ENCODE measurements around the gene TENM3. TPM values are rescaled to one million over a fixed set of nuclear protein-coding genes. Genes with fewer than 3 reads are reported as not detected.

TENM3 gene
- total RNA-seq, 1 donor from 2014 or later = 106 TPM

DNA sequence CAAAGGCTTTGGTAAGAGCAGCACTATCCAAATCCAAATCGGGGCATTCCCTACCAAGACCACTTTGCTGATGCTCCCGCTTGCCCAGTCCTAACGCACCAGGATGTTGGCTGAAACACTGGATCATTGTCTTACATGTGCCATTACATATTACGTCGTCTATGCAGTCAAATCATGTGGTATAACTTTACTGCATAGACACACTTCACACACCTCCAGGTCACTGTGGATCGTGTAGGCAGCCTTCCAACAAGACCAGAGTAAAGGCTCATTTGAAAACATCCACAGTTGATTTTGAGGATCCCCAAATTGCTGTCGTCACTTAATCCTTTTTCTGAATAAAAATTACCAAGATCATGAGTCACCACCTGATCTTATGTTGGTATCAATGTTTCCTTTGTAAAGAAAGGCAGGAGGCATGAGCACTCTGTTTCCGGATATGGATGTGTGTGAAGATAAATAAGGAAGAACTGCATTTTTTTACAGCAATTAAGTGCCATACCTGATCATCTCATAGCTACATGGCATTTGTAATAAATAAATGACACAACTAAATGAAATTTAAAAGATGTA is 18.5 kb downstream of the TENM3 start:
- Mint-ChIP-seq H3K9me3 (peaks cover 29% of the 10 kb centered on the region), H3K4me1 (peaks cover 7% of the 10 kb centered on the region), H3K36me3 (peaks cover 23% of the 10 kb centered on the region), H3K4me3 (no peak overlapping the region), H3K27ac (no peak overlapping the region), H3K27me3 (ENCODE audit: low read depth) (no peaks in the 10 kb centered on the region)
- DNase-seq (ENCODE audit: low spot score in 2 of 2, unreplicated experiment in 2 of 2) = no peak
- TF ChIP-seq, protein P1, sequence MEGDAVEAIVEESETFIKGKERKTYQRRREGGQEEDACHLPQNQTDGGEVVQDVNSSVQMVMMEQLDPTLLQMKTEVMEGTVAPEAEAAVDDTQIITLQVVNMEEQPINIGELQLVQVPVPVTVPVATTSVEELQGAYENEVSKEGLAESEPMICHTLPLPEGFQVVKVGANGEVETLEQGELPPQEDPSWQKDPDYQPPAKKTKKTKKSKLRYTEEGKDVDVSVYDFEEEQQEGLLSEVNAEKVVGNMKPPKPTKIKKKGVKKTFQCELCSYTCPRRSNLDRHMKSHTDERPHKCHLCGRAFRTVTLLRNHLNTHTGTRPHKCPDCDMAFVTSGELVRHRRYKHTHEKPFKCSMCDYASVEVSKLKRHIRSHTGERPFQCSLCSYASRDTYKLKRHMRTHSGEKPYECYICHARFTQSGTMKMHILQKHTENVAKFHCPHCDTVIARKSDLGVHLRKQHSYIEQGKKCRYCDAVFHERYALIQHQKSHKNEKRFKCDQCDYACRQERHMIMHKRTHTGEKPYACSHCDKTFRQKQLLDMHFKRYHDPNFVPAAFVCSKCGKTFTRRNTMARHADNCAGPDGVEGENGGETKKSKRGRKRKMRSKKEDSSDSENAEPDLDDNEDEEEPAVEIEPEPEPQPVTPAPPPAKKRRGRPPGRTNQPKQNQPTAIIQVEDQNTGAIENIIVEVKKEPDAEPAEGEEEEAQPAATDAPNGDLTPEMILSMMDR (IDR thresholded peaks at IDR 0.05; ENCODE audit: unreplicated experiment) = no peak

DNA sequence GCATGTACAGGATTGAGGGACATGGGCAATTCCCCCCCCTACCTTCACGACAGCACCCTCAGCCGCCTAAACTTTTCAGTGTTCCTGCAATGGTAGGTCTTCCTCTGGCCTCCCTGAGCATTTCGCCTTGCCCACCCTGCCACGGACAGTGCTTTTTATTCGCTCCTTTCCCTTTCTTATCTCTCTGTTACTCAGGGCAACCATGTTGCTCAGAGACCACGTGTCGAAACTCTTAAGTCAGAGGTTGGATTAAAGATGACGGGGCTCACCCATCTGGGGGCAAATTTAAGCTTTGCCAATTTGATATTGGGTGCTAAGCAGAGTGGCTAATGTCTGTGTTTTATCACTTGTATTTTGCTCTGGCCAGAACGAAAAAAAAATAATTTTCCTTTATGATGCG is 20.4 kb downstream of the TENM3 start:
- H3K4me3 Mint-ChIP-seq = no peak overlapping the region
- H3K36me3 Mint-ChIP-seq = peaks cover 26% of the 10 kb centered on the region
- TF ChIP-seq, protein P1 (IDR thresholded peaks at IDR 0.05; ENCODE audit: unreplicated experiment) = no peak
- peaks cover 12% of the 10 kb centered on the region for H3K4me1 Mint-ChIP-seq
- peaks cover 24% of the 10 kb centered on the region for H3K9me3 Mint-ChIP-seq
- peak overlapping the region; percentile 21 for H3K27ac Mint-ChIP-seq
- DNase-seq (ENCODE audit: low spot score in 2 of 2, unreplicated experiment in 2 of 2) = no peak
- no peaks in the 10 kb centered on the region for H3K27me3 Mint-ChIP-seq (ENCODE audit: low read depth)

DNA sequence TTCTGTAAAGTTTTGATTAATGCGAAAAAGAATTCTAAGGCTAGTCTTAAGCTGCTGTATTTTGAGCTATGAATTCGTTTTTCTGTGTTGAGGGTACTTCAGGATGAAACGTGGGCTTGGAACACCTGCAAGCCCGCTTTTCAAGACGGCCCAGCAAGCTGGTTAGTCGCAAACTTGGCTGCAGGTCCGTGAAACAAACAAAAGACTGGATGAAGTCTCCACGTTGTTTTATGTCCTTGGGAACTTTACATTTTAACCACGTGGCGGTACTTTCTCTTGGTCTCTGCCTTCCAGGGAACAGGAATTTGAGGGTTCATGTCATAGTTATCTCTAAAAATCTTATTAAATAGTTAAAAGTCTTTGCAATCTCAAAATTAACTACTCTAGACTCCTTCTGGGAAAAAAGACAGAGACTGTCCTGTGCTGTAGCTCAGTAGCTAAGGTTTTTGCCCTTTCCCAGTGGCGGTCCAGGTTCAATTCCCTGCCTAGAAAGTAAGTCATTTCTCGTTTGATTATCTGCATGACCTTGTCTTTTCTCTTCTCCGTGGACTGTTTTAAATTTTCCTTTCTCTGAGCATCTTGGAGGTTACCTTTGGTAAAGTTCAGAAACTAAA is 21.0 kb downstream of the TENM3 start:
- Mint-ChIP-seq H3K27ac (peak overlapping the region; percentile 21), H3K4me1 (peaks cover 16% of the 10 kb centered on the region)

DNA sequence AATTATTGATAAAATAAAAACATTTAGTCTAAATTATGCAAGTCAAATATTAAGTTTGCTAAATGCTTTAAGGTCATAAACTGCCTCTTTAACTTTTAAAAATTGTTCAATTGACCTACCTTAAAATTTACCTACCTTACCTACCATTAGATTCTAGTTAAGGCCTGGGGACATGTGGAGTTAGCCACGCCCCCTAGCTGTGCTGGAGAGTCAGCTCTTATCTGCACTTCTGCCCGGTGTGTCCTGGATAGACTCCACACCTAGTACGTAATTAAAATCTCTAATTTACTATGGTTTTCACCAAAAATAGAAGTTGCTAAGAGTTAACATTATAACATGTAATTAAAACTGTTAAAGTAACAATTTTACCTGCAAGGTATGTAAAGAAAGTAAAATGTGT is 22.7 kb downstream of the TENM3 start:
- Mint-ChIP-seq H3K4me1 (peaks cover 16% of the 10 kb centered on the region), H3K27me3 (ENCODE audit: low read depth) (no peaks in the 10 kb centered on the region), H3K27ac (no peak overlapping the region), H3K36me3 (peaks cover 29% of the 10 kb centered on the region), H3K9me3 (peaks cover 30% of the 10 kb centered on the region), H3K4me3 (no peak overlapping the region)
- DNase-seq (ENCODE audit: low spot score in 2 of 2, unreplicated experiment in 2 of 2) = no peak
- TF ChIP-seq, protein P1 (IDR thresholded peaks at IDR 0.05; ENCODE audit: unreplicated experiment) = no peak

More for the DNA sequence above, 21.0 kb downstream of the TENM3 start:
- Mint-ChIP-seq H3K27me3 (ENCODE audit: low read depth) (no peaks in the 10 kb centered on the region), H3K36me3 (peaks cover 31% of the 10 kb centered on the region), H3K9me3 (peaks cover 29% of the 10 kb centered on the region), H3K4me3 (no peak overlapping the region)
- TF ChIP-seq, protein P1 (IDR thresholded peaks at IDR 0.05; ENCODE audit: unreplicated experiment) = no peak
- no peak for DNase-seq (ENCODE audit: low spot score in 2 of 2, unreplicated experiment in 2 of 2)

DNA sequence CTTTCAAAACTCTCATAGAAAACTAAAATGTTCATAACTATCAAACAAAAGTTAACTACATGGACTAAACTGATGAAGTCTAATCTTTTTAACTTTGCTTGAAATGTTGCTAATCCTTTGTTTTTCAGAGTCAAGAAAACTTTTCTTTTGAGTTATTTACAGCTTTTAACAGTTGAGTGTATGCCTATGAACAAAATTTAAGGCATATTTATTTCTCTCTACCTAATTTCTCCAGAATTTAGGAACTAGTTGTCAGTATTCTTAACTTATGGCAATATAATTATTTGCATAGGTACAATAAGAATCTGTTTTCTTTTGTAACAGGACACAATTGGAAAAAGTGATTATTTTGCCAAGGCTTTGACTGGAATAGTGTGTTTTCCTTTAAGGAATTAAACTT is 23.8 kb downstream of the TENM3 start:
- H3K36me3 Mint-ChIP-seq = peaks cover 30% of the 10 kb centered on the region
- H3K27me3 Mint-ChIP-seq (ENCODE audit: low read depth) = no peaks in the 10 kb centered on the region
- no peak overlapping the region for H3K4me3 Mint-ChIP-seq
- DNase-seq (ENCODE audit: low spot score in 2 of 2, unreplicated experiment in 2 of 2) = no peak
- TF ChIP-seq, protein P1 (IDR thresholded peaks at IDR 0.05; ENCODE audit: unreplicated experiment) = no peak
- H3K27ac Mint-ChIP-seq = no peak overlapping the region
- H3K4me1 Mint-ChIP-seq = peaks cover 17% of the 10 kb centered on the region
- peaks cover 36% of the 10 kb centered on the region for H3K9me3 Mint-ChIP-seq

Measured in mesothelial cell of epicardium (in vitro differentiated cells).